RWPE1 (cell line): ENCODE data around the gene ABCG4.
"Not testable (repeated sequence)": the region's sequence is repeated elsewhere in the genome, so short reads cannot be mapped to it uniquely, and the experiment has no call there.

Experiments used
- CTCF ChIA-PET: fragments of 350-600 bp; sonication (Branson Sonifier 250); formaldehyde crosslinking; extraction: SDS; loops from one replicate; lab custom pipeline; 2021; lab: Yijun Ruan, JAX
- POLR2A ChIA-PET: fragments of 400-600 bp; formaldehyde crosslinking; extraction: SDS; loops from one replicate; lab custom pipeline; 2020; ENCODE audit warnings: antibody characterized with exemption; ENCODE audit not compliant: low non-redundant PET; lab: Yijun Ruan, JAX
- DNase-seq: peaks from one replicate; pipeline ENCODE4 v3.0.0; 2012; ENCODE audit warnings: low spot score
- H3K27ac ChIP-seq: fragments of 450-650 bp; 2 replicates; pipeline ENCODE4 v1.5.1; 2017
- CTCF ChIP-seq: fragments of 450-650 bp; conservative IDR thresholded peaks from 2 replicates; pipeline ENCODE4 v1.5.1; 2017; ENCODE audit warnings: low read depth, mild to moderate bottlenecking

ABCG4 gene

DNA sequence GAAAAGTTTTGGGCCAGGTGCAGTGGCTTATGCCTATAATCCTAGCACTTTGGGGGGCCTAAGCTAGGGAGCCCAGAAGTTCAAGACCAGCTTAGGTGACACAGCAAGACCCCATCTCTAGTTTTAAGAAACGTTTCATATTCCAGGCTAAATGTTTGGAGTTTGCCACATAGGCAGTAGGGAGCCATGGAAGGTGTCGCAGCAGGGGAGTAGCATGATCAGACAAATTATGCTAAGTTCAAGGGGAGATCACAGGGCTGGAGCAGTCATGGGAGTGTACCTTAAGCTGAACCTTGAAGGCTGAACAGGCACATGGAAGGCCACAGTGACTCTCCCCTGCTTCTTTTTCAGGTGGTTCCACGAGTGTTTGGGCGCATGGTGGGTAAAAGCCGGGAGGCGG, 30.5 kb downstream of the ABCG4 start:
- no peak for TF ChIP-seq CTCF
- CTCF ChIA-PET = interaction anchor here (0.6 to 0.8 kb wide), 2 partner anchors 22 to 98 kb away, joined by 4 read pairs; no protein-coding TSS in a partner anchor
- no peak for DNase-seq
- POLR2A ChIA-PET = no interaction called here
- no peak overlapping the region for H3K27ac ChIP-seq

DNA sequence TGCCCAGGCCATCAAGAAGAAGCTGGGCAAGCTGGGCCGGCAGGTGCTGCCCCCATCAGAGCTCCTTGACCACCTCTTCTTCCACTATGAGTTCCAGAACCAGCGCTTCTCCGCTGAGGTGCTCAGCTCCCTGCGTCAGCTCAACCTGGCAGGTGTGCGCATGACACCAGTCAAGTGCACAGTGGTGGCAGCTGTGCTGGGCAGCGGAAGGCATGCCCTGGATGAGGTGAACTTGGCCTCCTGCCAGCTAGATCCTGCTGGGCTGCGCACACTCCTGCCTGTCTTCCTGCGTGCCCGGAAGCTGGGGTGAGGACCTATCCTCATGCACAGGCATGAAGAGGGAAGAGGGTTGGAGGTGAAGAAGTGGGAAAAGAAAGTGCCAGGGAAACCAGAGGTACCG, 31.1 kb downstream of the ABCG4 start:
- H3K27ac ChIP-seq = no peak overlapping the region
- POLR2A ChIA-PET = no interaction called here
- CTCF ChIA-PET = interaction anchor here (0.6 to 0.8 kb wide), 2 partner anchors 21 to 97 kb away, joined by 4 read pairs; no protein-coding TSS in a partner anchor
- TF ChIP-seq CTCF = no peak
- DNase-seq = no peak

- ChIA-PET CTCF (interaction anchor here (0.6 to 1.1 kb wide), 2 partner anchors 16 to 25 kb away, joined by 3 read pairs; partner anchors contain the start of gene CBL), POLR2A (no interaction called here)
- TF ChIP-seq CTCF = no peak
- no peak overlapping the region for H3K27ac ChIP-seq
- no peak for DNase-seq
Measured at GRCh38 chr11:119180729-119181676, 32.2 kb downstream of the ABCG4 start.

- no peak overlapping the region for H3K27ac ChIP-seq
- ChIA-PET CTCF (interaction anchor here (1.1 kb wide), 1 partner anchor 15 kb away, joined by 3 read pairs; no protein-coding TSS in a partner anchor), POLR2A (no interaction called here)
- DNase-seq = no peak
- TF ChIP-seq CTCF = no peak
Measured at GRCh38 chr11:119181677-119182412, 33.0 kb downstream of the ABCG4 start.

DNA sequence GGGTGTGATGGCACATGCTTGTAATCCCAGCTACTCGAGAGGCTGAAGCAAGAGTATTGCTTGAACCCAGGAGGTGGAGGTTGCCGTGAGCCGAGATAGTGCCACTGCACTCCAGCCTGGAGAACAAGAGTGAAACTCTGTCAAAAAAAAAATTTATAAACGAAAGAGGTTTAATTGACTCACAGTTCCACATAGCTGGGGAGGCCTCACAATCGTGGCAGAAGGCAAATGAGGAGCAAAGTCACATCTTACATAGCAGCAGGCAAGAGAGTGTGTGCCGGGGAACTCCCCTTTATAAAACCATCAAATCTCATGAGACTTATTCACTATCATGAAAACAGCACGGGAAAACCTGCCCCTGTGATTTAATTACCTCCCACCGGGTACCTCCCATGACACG, 35.5 kb downstream of the ABCG4 start:
- POLR2A ChIA-PET, H3K27ac ChIP-seq, DNase-seq: not testable (repeated sequence)
- CTCF ChIA-PET = interaction anchor here (0.8 kb wide), 1 partner anchor 12 kb away, joined by 3 read pairs; no protein-coding TSS in a partner anchor

GRCh38 chr11:119185981-119186634, 37.3 kb downstream of the ABCG4 start:
- POLR2A ChIA-PET = no interaction called here
- DNase-seq = no peak
- no peak overlapping the region for H3K27ac ChIP-seq
- CTCF ChIA-PET = interaction anchor here (1.0 kb wide), 1 partner anchor 10 kb away, joined by 3 read pairs; no protein-coding TSS in a partner anchor
- TF ChIP-seq CTCF = no peak
